H1 (cell line): Measurements from ENCODE around the gene TRIM28. TPM values are rescaled to one million over a fixed set of nuclear protein-coding genes. Genes with fewer than 3 reads are reported as not detected.

Experiments used
- CTCF ChIA-PET: fragments of 300-600 bp; sonication (Branson Sonifier 250); formaldehyde crosslinking; loops from one replicate; lab custom pipeline; 2021; ENCODE audit not compliant: partially characterized antibody; lab: Charles Lee
- POLR2A ChIA-PET: fragments of 300-600 bp; sonication (Branson Sonifier 250); formaldehyde crosslinking; loops from one replicate; lab custom pipeline; 2021; ENCODE audit warnings: inconsistent platforms; ENCODE audit not compliant: partially characterized antibody; lab: Charles Lee
- DNase-seq, 2 experiments: peaks; one replicate each; pipeline versions ENCODE4 v3.0.0 to v3.0.0-alpha.2; 2010 to 2022; ENCODE audit warnings: low spot score in 2 of 2, low read depth in 1 of 2, mixed read lengths in 1 of 2
- FAIRE-seq: peaks from 2 replicates; lab custom pipeline; 2011; peaks lifted over from hg19 to GRCh38; lab: Jason Lieb, UNC
- H2AFZ ChIP-seq: 2 replicates; pipeline ENCODE4 v1.8.1; 2012; ENCODE audit warnings: low read length, inconsistent platforms
- H2AK5ac ChIP-seq: 2 replicates; pipeline ENCODE4 v1.6.1; 2013; ENCODE audit warnings: low read depth, low read length
- H2BK120ac ChIP-seq: replicated peaks from 2 replicates; pipeline ENCODE3; 2013; ENCODE audit warnings: low read depth, low read length, inconsistent platforms
- H2BK12ac ChIP-seq: 2 replicates; pipeline ENCODE4 v1.6.1; 2013; ENCODE audit warnings: low read depth, low read length
- H2BK15ac ChIP-seq: 2 replicates; pipeline ENCODE4 v1.6.1; 2013; ENCODE audit warnings: low read length
- H2BK20ac ChIP-seq: 2 replicates; pipeline ENCODE4 v1.6.1; 2013; ENCODE audit warnings: low read length
- H2BK5ac ChIP-seq: 2 replicates; pipeline ENCODE4 v1.6.1; 2013; ENCODE audit warnings: low read depth, low read length
- H3K14ac ChIP-seq: 2 replicates; pipeline ENCODE4 v1.6.1; 2013; ENCODE audit warnings: inconsistent platforms; ENCODE audit not compliant: insufficient read length
- H3K18ac ChIP-seq: 2 replicates; pipeline ENCODE4 v1.6.1; 2013; ENCODE audit warnings: low read length; ENCODE audit errors: extremely low read depth
- H3K23ac ChIP-seq: 2 replicates; pipeline ENCODE4 v1.6.1; 2013; ENCODE audit warnings: inconsistent platforms; ENCODE audit not compliant: insufficient read length
- H3K23me2 ChIP-seq: 2 replicates; pipeline ENCODE4 v1.6.1; 2013; ENCODE audit warnings: low read depth, low read length
- H3K27ac ChIP-seq: 2 replicates; pipeline ENCODE4 v1.6.1; 2011; ENCODE audit warnings: low read depth, low read length, inconsistent platforms
- H3K27me3 ChIP-seq, 4 experiments: replicated peaks in 1 of 4; 1 replicate in 1 of 4; 2 replicates in 3 of 4; pipeline versions ENCODE4 v1.6.1 to v1.8.1; 2011 to 2013; ENCODE audit warnings: low read length in 3 of 4, mild to moderate bottlenecking in 3 of 4, inconsistent platforms in 2 of 4, mixed read lengths in 2 of 4, moderate library complexity in 1 of 4; ENCODE audit not compliant: control insufficient read depth in 3 of 4, insufficient read depth in 3 of 4; ENCODE audit errors: extremely low read depth in 1 of 4
- H3K36me3 ChIP-seq, 4 experiments: 2 replicates each; pipeline versions ENCODE4 v1.6.1 to v1.8.1; 2011 to 2013; ENCODE audit warnings: mild to moderate bottlenecking in 4 of 4, low read length in 3 of 4, moderate library complexity in 2 of 4, control low read depth in 1 of 4, inconsistent platforms in 1 of 4; ENCODE audit not compliant: insufficient read depth in 4 of 4, control insufficient read depth in 2 of 4
- H3K4ac ChIP-seq: replicated peaks from 2 replicates; pipeline ENCODE3; 2013; ENCODE audit warnings: low read length, low read depth, mixed read lengths, inconsistent platforms; ENCODE audit not compliant: insufficient read length
- H3K4me1 ChIP-seq, 4 experiments: replicated peaks in 1 of 4; 1 replicate in 1 of 4; 2 replicates in 3 of 4; pipeline versions ENCODE4 v1.6.1 to v1.8.1; 2011 to 2013; ENCODE audit warnings: low read length in 3 of 4, inconsistent platforms in 2 of 4, mixed read lengths in 1 of 4; ENCODE audit not compliant: insufficient read depth in 4 of 4, control insufficient read depth in 3 of 4
- H3K4me2 ChIP-seq, 2 experiments: 2 replicates each; pipeline versions ENCODE4 v1.6.1 to v1.8.1; 2011 to 2013; ENCODE audit warnings: low read depth in 2 of 2, low read length in 2 of 2, control low read depth in 1 of 2, inconsistent platforms in 1 of 2, mild to moderate bottlenecking in 1 of 2; ENCODE audit not compliant: insufficient read depth in 1 of 2
- H3K4me3 ChIP-seq, 4 experiments: fragments of 200-600, 300-600 bp in 1 of 4; sonication (generic), shearing (Covaris generic), sonication (Bioruptor Twin) in 1 of 4; 2 replicates each; pipeline versions ENCODE4 v1.5.1 to v1.8.1; 2011 to 2016; ENCODE audit warnings: low read length in 4 of 4, low read depth in 3 of 4, control low read depth in 2 of 4, inconsistent platforms in 2 of 4, mild to moderate bottlenecking in 2 of 4, mixed read lengths in 1 of 4, moderate library complexity in 1 of 4; ENCODE audit not compliant: insufficient read depth in 2 of 4; ENCODE audit errors: extremely low read depth in 1 of 4
- H3K56ac ChIP-seq: replicated peaks from 2 replicates; pipeline ENCODE3; 2013; ENCODE audit warnings: low read depth, mild to moderate bottlenecking, mixed read lengths, low read length, inconsistent platforms; ENCODE audit not compliant: insufficient read length
- H3K79me1 ChIP-seq: 2 replicates; pipeline ENCODE4 v1.6.1; 2013; ENCODE audit warnings: low read depth, low read length, control low read depth
- H3K79me2 ChIP-seq, 2 experiments: 2 replicates each; pipeline versions ENCODE4 v1.6.1 to v1.8.1; 2012 to 2013; ENCODE audit warnings: low read length in 2 of 2, mild to moderate bottlenecking in 2 of 2, inconsistent platforms in 1 of 2; ENCODE audit not compliant: insufficient read depth in 2 of 2, control insufficient read depth in 1 of 2
- H3K9ac ChIP-seq, 4 experiments: replicated peaks in 1 of 4; 1 replicate in 1 of 4; 2 replicates in 3 of 4; pipeline versions ENCODE4 v1.6.1 to v1.8.1; 2011 to 2013; ENCODE audit warnings: low read depth in 3 of 4, low read length in 3 of 4, control low read depth in 2 of 4, mild to moderate bottlenecking in 2 of 4, moderate library complexity in 2 of 4, inconsistent platforms in 1 of 4; ENCODE audit errors: extremely low read depth in 1 of 4
- H3K9me3 ChIP-seq, 2 experiments: 2 replicates each; pipeline versions ENCODE4 v1.6.1 to v1.8.1; 2012 to 2013; ENCODE audit warnings: mild to moderate bottlenecking in 2 of 2, moderate library complexity in 2 of 2, control low read depth in 1 of 2, inconsistent platforms in 1 of 2, low read depth in 1 of 2, low read length in 1 of 2, mixed read lengths in 1 of 2; ENCODE audit not compliant: insufficient read depth in 2 of 2
- H4K20me1 ChIP-seq, 2 experiments: replicated peaks in 1 of 2; 2 replicates each; pipeline versions ENCODE3 to v1.8.1; 2011 to 2013; ENCODE audit warnings: inconsistent platforms in 2 of 2, low read length in 2 of 2, mild to moderate bottlenecking in 1 of 2; ENCODE audit not compliant: insufficient read depth in 2 of 2, control insufficient read depth in 1 of 2
- H4K5ac ChIP-seq: 2 replicates; pipeline ENCODE4 v1.6.1; 2013; ENCODE audit warnings: low read length, low read depth, mixed read lengths, inconsistent platforms; ENCODE audit not compliant: insufficient read length
- H4K8ac ChIP-seq: 2 replicates; pipeline ENCODE4 v1.8.0; 2013; ENCODE audit warnings: mild to moderate bottlenecking, moderate library complexity, low read length, inconsistent platforms; ENCODE audit not compliant: insufficient read depth; ENCODE audit errors: extremely low read depth
- H4K91ac ChIP-seq: replicated peaks from 2 replicates; pipeline ENCODE3; 2013; ENCODE audit warnings: low read length, mixed read lengths, inconsistent platforms; ENCODE audit not compliant: insufficient read length
- ASH2L ChIP-seq: fragments of 200-600, 300-600 bp; sonication (generic); IDR thresholded peaks from one replicate; pipeline ENCODE4 v1.7.1; 2017; ENCODE audit warnings: low read length
- BRCA1 ChIP-seq: IDR thresholded peaks from 2 replicates; pipeline ENCODE4 v1.6.1; 2012; ENCODE audit warnings: low read depth, low read length, improper control_type of control experiment
- CHD2 ChIP-seq: IDR thresholded peaks from 2 replicates; pipeline ENCODE4 v1.6.1; 2012; ENCODE audit warnings: low read length, improper control_type of control experiment
- CTBP2 ChIP-seq: IDR thresholded peaks from 2 replicates; pipeline ENCODE4 v1.7.0; 2011; ENCODE audit warnings: borderline replicate concordance, mild to moderate bottlenecking, moderate library complexity, mixed read lengths, low read length; ENCODE audit not compliant: insufficient read depth, insufficient read length
- POLR2A ChIP-seq, 2 experiments: IDR thresholded peaks; 1 replicate in 1 of 2; 2 replicates in 1 of 2; pipeline ENCODE4 v1.6.1; 2011; ENCODE audit warnings: low read depth in 2 of 2, low read length in 2 of 2, mild to moderate bottlenecking in 2 of 2; ENCODE audit errors: control extremely low read depth in 1 of 2
- RFX5 ChIP-seq: IDR thresholded peaks from 2 replicates; pipeline ENCODE4 v1.6.1; 2011; ENCODE audit warnings: low read depth, low read length, improper control_type of control experiment, borderline replicate concordance
- SIN3A ChIP-seq, 2 experiments: IDR thresholded peaks in 1 of 2; conservative IDR thresholded peaks in 1 of 2; 2 replicates each; pipeline ENCODE4 v1.6.1; 2011 to 2012; ENCODE audit warnings: low read length in 2 of 2, improper control_type of control experiment in 1 of 2, low read depth in 1 of 2, mild to moderate bottlenecking in 1 of 2
- SIX5 ChIP-seq: IDR thresholded peaks from 2 replicates; pipeline ENCODE4 v1.6.1; 2011; ENCODE audit warnings: mild to moderate bottlenecking, low read depth, low read length
- TEAD4 ChIP-seq: IDR thresholded peaks from 2 replicates; pipeline ENCODE4 v1.6.1; 2012; ENCODE audit warnings: low read depth, low read length, inconsistent platforms, mixed read lengths
- WGBS, 2 experiments: shearing (Covaris generic) in 1 of 2; methylation state at CpG; one replicate each; pipeline versions ENCODE4 v1.1.6 to v1.1.7; 2013 to 2015; ENCODE audit warnings: low lambda C conversion rate in 2 of 2, mixed read lengths in 2 of 2, inconsistent platforms in 1 of 2, low coverage in 1 of 2, missing lambda C conversion rate in 1 of 2; ENCODE audit not compliant: insufficient replicate concordance in 2 of 2, insufficient coverage in 1 of 2, insufficient read length in 1 of 2; ENCODE audit errors: extremely low coverage in 1 of 2, missing lambda C conversion rate in 1 of 2; 5-methylcytosine and 5-hydroxymethylcytosine counted together
- polyA plus RNA-seq, 7 experiments: library from polyadenylated mRNA; depleted of rRNA in 3 of 7; stranded (reverse) in 5 of 7; unstranded in 2 of 7; fragments of >200 nt in 5 of 7; fragments of 200-250 nt in 2 of 7; gene quantifications; 1 replicate in 5 of 7; 2 replicates in 1 of 7; 4 replicates in 1 of 7; pipeline versions ENCODE4 v1.2.1 to v1.2.3, GENCODE V29; 2011 to 2013; ENCODE audit warnings: missing spikeins in 2 of 7, mixed read lengths in 2 of 7
- total RNA-seq: library from RNA; stranded (reverse); fragmentation: NEBNext Ultra II Directional; extraction: Animal tissue kit (Norgen Biotek cat#: 25700); gene quantifications from 2 replicates; pipeline ENCODE4 v1.2.1, GENCODE V29; 2021

Gene TRIM28
- total and polyA plus RNA-seq, 2 of the 8 experiments (the other 6 are each of a cell fraction or from before 2014, with no cell fraction given) = 1,433 to 1,442 TPM

- H3K4me3 ChIP-seq = no peak overlapping the region
- no peaks in the 10 kb centered on the region for H3K27me3 ChIP-seq
- no peak overlapping the region for H3K23ac ChIP-seq
- no peaks in the 10 kb centered on the region; the same call in 1 of the 2 replicates for H3K23me2 ChIP-seq
- no peak overlapping the region for H2BK15ac ChIP-seq
- no peak overlapping the region for H2BK120ac ChIP-seq
- no peak overlapping the region for H2BK20ac ChIP-seq
- 72% methylated on average over 53 of the region's 62 CpGs; no CpG with 5 or more reads in 1 of the 2 experiments for WGBS, 2 experiments
- peak; percentile 92 to 99 for DNase-seq
- peaks cover 0 to 3% (median 0%) of the 10 kb centered on the region in 4 experiments; a peak in 1 of 8 replicates for H3K36me3 ChIP-seq
- no peak overlapping the region for H3K9ac ChIP-seq
- peaks cover 0 to 6% (median 0%) of the 10 kb centered on the region in 4 experiments; a peak in 3 of 7 replicates for H3K4me1 ChIP-seq
- no peak overlapping the region for H3K14ac ChIP-seq
- H3K18ac ChIP-seq = no peak overlapping the region
- peak; percentile 79 for FAIRE-seq
- no peak overlapping the region for H2AK5ac ChIP-seq
- H3K79me1 ChIP-seq = 0 out of 2 replicates have a peak, but pooled peaks cover 3% of the 10 kb centered on the region
- H3K4me2 ChIP-seq = no peak overlapping the region
- H3K56ac ChIP-seq = no peak overlapping the region
- no peak overlapping the region for H2BK12ac ChIP-seq
- H4K5ac ChIP-seq = no peak overlapping the region
- H4K91ac ChIP-seq = peak overlapping the region; percentile 62
- ChIA-PET POLR2A (interaction anchor here (0.7 to 8.4 kb wide), 10 partner anchors 12 to 155 kb away, joined by 3 to 82 read pairs (median 4); partner anchors contain the start of genes CHMP2A and ZBTB45), CTCF (interaction anchor here (0.5 to 3.0 kb wide), 25 partner anchors 10 to 252 kb away, joined by 3 to 24 read pairs (median 5); partner anchors contain the start of genes CHMP2A, TRIM28, UBE2M and ZBTB45)
- H3K4ac ChIP-seq = no peak overlapping the region
- no peak overlapping the region for H2AFZ ChIP-seq
- H4K8ac ChIP-seq = peak overlapping the region; percentile 36; the same call in 1 of the 2 replicates
- no peak overlapping the region for H3K27ac ChIP-seq
- peaks cover 0 to 17% of the 10 kb centered on the region in 2 experiments for H4K20me1 ChIP-seq
- H3K79me2 ChIP-seq = peaks cover 0 to 3% of the 10 kb centered on the region in 2 experiments; a peak in 1 of 4 replicates
- H3K9me3 ChIP-seq = no peaks in the 10 kb centered on the region
- H2BK5ac ChIP-seq = no peak overlapping the region
- TF ChIP-seq BRCA1 (peak; percentile 45; the same call in 1 of the 2 replicates), ASH2L (no peak), RFX5 (no peak), CTBP2 (no peak), CHD2 (peak; percentile 50; the same call in 1 of the 2 replicates), SIN3A (conservative IDR thresholded peaks at IDR 0.05 in 1 of 2, IDR thresholded peaks at IDR 0.05 in 1 of 2; ENCODE audit: low read depth in 1 of 2, low read length in 2 of 2) (peak in 1 of 2 experiments; percentile 64; a peak in 2 of 4 replicates), SIX5 (no peak), POLR2A (IDR thresholded peaks at IDR 0.05; ENCODE audit: control extremely low read depth in 1 of 2, low read depth in 2 of 2, low read length in 2 of 2) (no peak), TEAD4 (no peak)
Observed at GRCh38 chr19:58581227-58582141, 37.6 kb downstream of the TRIM28 start.
